GM12873 (cell line): Measurements from ENCODE around the gene AMIGO1.

Source experiments
- TF ChIP-seq, protein P1 (sequence below): IDR thresholded peaks from 2 replicates; pipeline ENCODE4 v1.5.1; 2012; ENCODE audit warnings: low read depth, mild to moderate bottlenecking, moderate library complexity, low read length, control low read depth; ENCODE audit not compliant: insufficient read depth; ENCODE audit errors: missing control alignments

The AMIGO1 gene

DNA sequence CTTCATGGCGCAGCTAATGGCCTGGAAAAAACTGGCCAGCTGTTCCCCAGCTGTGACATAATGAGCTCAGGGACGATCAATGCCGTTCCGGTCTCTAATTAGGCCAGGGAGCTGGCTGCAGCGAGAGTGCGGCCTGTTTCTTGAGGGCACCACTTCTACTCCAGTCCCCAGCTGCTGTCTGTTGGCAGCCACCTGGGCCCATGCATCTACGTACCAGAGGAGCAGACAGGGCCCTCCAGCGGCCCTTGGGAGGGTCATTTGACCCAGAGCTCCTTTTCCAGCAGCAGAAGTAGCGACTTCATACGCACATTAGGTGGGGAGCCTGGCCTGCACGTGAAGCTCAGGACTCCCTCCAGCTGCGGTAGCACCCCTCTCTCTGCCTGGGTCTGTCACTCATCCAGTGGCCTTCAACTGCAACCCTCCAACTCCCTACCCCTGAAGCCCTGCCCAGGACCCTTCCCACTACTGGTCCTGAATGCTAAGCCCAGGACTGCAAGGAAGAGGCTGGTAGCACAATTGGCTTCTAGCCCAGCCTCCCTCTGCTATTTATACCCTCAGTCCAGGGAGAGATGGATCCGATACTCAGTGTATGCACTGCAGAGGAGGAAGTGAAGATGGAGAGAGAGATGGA is 21.0 kb upstream of the AMIGO1 start:
- TF ChIP-seq, protein P1, sequence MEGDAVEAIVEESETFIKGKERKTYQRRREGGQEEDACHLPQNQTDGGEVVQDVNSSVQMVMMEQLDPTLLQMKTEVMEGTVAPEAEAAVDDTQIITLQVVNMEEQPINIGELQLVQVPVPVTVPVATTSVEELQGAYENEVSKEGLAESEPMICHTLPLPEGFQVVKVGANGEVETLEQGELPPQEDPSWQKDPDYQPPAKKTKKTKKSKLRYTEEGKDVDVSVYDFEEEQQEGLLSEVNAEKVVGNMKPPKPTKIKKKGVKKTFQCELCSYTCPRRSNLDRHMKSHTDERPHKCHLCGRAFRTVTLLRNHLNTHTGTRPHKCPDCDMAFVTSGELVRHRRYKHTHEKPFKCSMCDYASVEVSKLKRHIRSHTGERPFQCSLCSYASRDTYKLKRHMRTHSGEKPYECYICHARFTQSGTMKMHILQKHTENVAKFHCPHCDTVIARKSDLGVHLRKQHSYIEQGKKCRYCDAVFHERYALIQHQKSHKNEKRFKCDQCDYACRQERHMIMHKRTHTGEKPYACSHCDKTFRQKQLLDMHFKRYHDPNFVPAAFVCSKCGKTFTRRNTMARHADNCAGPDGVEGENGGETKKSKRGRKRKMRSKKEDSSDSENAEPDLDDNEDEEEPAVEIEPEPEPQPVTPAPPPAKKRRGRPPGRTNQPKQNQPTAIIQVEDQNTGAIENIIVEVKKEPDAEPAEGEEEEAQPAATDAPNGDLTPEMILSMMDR = no peak

GRCh38 chr1:109529881-109530456 is 20.4 kb upstream of the AMIGO1 start:
- TF ChIP-seq, protein P1 = no peak

DNA sequence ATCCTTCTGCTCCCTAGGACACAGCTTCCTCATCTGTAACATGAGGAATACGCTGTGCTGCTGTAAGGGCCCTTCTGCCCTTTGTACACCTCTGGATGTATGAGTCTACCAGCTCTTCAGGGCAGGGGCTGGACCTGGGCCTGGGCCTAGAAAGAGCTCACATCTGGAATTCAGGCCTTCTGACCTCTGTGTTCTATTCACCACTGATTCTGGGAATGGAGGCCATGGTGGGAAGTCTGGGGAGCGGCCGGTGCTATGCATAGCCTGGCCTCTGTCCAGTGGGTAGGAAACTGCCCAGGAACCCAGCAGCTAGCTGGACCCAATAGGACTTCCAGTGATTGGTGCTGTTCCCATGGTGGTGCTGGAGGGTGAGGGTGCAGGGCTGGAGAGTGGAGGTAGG is 19.2 kb upstream of the AMIGO1 start:
- TF ChIP-seq, protein P1 = no peak

- TF ChIP-seq, protein P1 = no peak
Measured at GRCh38 chr1:109527846-109528695, 18.5 kb upstream of the AMIGO1 start.

GRCh38 chr1:109527098-109527811 is 17.7 kb upstream of the AMIGO1 start:
- TF ChIP-seq, protein P1 = no peak

GRCh38 chr1:109523706-109524105 is 14.2 kb upstream of the AMIGO1 start:
- TF ChIP-seq, protein P1 = no peak

DNA sequence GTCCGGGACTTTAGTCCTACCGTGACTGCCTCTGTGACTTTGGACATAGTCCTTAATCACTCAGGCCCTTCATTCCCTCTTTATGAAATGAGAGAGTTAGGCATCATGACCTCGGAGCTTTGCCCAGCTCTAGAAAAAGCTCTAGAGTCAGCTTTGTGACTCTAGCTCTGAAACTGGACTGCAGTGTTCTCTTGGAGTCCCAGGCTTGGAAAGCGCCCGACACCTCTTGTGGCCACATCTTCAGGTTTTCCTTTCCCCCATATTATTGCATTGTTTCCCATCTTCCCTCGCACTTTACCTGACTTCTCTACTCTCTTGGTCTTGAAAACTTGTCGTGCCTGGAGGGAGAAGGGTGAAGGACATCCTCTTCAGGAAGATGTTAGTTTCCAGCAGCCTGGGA is 12.5 kb upstream of the AMIGO1 start:
- TF ChIP-seq, protein P1 = no peak
